Thoracic aorta (tissue), 2 donors: ENCODE data around the gene NCAM2. TPM values are rescaled to one million over a fixed set of nuclear protein-coding genes. Genes with fewer than 3 reads are reported as not detected.

ENCODE experiments used
- ATAC-seq: fragments of 150-250 bp; one replicate; pipeline ENCODE4 v1.8.0; 2017; ENCODE audit warnings: low read depth; ENCODE audit not compliant: insufficient number of reproducible peaks, low FRiP score
- DNase-seq: peaks from one replicate; pipeline ENCODE4 v3.0.0-alpha.2; 2020; ENCODE audit warnings: low spot score
- H3K27ac ChIP-seq, 2 donors: fragments of 200-600 bp; sonication (generic); 1 replicate in 1 of 2; 2 replicates in 1 of 2; pipeline ENCODE4 v1.5.1; 2016; ENCODE audit warnings: mild to moderate bottlenecking in 2 of 2, moderate library complexity in 2 of 2
- H3K27me3 ChIP-seq: fragments of 200-600 bp; sonication (generic); replicated peaks from 2 replicates; pipeline ENCODE4 v1.6.0; 2016; ENCODE audit warnings: mild to moderate bottlenecking; ENCODE audit not compliant: insufficient read depth
- H3K36me3 ChIP-seq: fragments of 200-600 bp; sonication (generic); one replicate; pipeline ENCODE4 v1.5.1; 2016
- H3K4me1 ChIP-seq, 2 donors: fragments of 200-600 bp; sonication (generic); 1 replicate in 1 of 2; 2 replicates in 1 of 2; pipeline versions ENCODE4 v1.5.1 to v1.6.0; 2016; ENCODE audit warnings: low read depth in 2 of 2, mild to moderate bottlenecking in 1 of 2; ENCODE audit not compliant: control insufficient read depth in 1 of 2
- H3K4me3 ChIP-seq: fragments of 200-600 bp; sonication (generic); 2 replicates; pipeline ENCODE4 v1.5.1; 2016; ENCODE audit warnings: mild to moderate bottlenecking
- H3K9me3 ChIP-seq: fragments of 200-600 bp; sonication (generic); 2 replicates; pipeline ENCODE4 v1.5.1; 2016
- CTCF ChIP-seq: fragments of 200-600 bp; sonication (generic); IDR thresholded peaks from one replicate; pipeline ENCODE4 v1.5.1; 2019; ENCODE audit warnings: antibody characterized with exemption
- total RNA-seq, 2 donors: library from RNA; depleted of rRNA; stranded (reverse); fragments of >200 nt; gene quantifications; one replicate each; pipeline versions ENCODE4 v1.1.0 to v1.2.3, GENCODE V29; 2016

Gene NCAM2
- total RNA-seq, 2 donors from 2014 or later = 0.99 to 1.4 TPM

GRCh38 chr21:21183092-21183491 is 184.9 kb downstream of the NCAM2 start:
- ATAC-seq = no peak
- H3K36me3 ChIP-seq = no peaks in the 10 kb centered on the region
- no peaks in the 10 kb centered on the region for H3K4me1 ChIP-seq
- no peak overlapping the region for H3K27ac ChIP-seq
- TF ChIP-seq CTCF = no peak
- H3K4me3 ChIP-seq = no peak overlapping the region
- DNase-seq = no peak
- H3K27me3 ChIP-seq = no peaks in the 10 kb centered on the region
- no peaks in the 10 kb centered on the region for H3K9me3 ChIP-seq

- H3K4me1 ChIP-seq = no peaks in the 10 kb centered on the region
Observed at GRCh38 chr21:21184771-21185528, 186.7 kb downstream of the NCAM2 start.

GRCh38 chr21:21187579-21187978 is 189.4 kb downstream of the NCAM2 start:
- no peaks in the 10 kb centered on the region for H3K9me3 ChIP-seq
- no peak for ATAC-seq
- DNase-seq = no peak
- H3K36me3 ChIP-seq = no peaks in the 10 kb centered on the region
- H3K27ac ChIP-seq = no peak overlapping the region
- no peak overlapping the region for H3K4me3 ChIP-seq
- H3K4me1 ChIP-seq = no peaks in the 10 kb centered on the region
- no peak for TF ChIP-seq CTCF
- no peaks in the 10 kb centered on the region for H3K27me3 ChIP-seq

More at GRCh38 chr21:21184771-21185528, 186.7 kb downstream of the NCAM2 start:
- no peaks in the 10 kb centered on the region for H3K36me3 ChIP-seq
- H3K27me3 ChIP-seq = no peaks in the 10 kb centered on the region
- H3K4me3 ChIP-seq = no peak overlapping the region
- no peak for TF ChIP-seq CTCF
- H3K9me3 ChIP-seq = no peaks in the 10 kb centered on the region
- H3K27ac ChIP-seq = no peak overlapping the region
- no peak for DNase-seq
- ATAC-seq = no peak

GRCh38 chr21:21188513-21189195 is 190.4 kb downstream of the NCAM2 start:
- H3K27me3 ChIP-seq = no peaks in the 10 kb centered on the region
- no peaks in the 10 kb centered on the region for H3K4me1 ChIP-seq
- H3K27ac ChIP-seq = no peak overlapping the region
- H3K36me3 ChIP-seq = no peaks in the 10 kb centered on the region
- ATAC-seq (no peak), DNase-seq (no peak)
- no peaks in the 10 kb centered on the region for H3K9me3 ChIP-seq
- no peak for TF ChIP-seq CTCF
- no peak overlapping the region for H3K4me3 ChIP-seq

- Histone ChIP-seq H3K4me1 (peaks cover 8 to 10% of the 10 kb centered on the region in 2 donors), H3K27ac (no peak overlapping the region), H3K9me3 (no peaks in the 10 kb centered on the region), H3K4me3 (no peak overlapping the region), H3K36me3 (no peaks in the 10 kb centered on the region), H3K27me3 (no peaks in the 10 kb centered on the region)
- DNase-seq (no peak), ATAC-seq (no peak)
- no peak for TF ChIP-seq CTCF
Observed at GRCh38 chr21:21195417-21195943, 197.3 kb downstream of the NCAM2 start.
